NCI-H69 (cell line): ENCODE data around the gene NHS.
A peak's percentile ranks its signal among the peaks of the same experiment; 100 is the strongest.

Source experiments
- DNase-seq: peaks from one replicate; lab custom pipeline; 2025; lab: John Stamatoyannopoulos, UW

NHS gene

GRCh38 chrX:17374619-17375366, at the start of gene NHS:
Gene NHS (plus strand): TSS chrX:17375200. CDS start chrX:17375758, 558 bp downstream.
- peak; percentile 89 for DNase-seq

DNA sequence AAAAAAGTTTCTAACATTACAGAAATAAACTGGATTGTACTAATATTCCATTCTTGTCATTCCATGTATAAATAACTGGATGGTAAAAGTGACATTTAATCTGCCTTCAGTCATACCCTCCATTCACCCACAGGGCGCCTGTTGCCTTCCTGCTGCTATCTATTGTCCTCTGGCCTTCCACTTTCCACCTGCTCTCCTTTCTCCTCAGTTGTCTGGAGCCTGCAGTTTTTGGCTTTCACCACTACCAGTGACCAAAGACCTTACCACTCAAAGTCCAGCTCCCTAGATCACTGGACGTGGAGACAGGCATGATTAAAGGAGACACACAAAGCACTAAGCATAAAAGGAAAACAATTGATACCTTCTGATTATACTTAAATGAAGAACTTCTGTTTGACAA, 46.2 kb upstream of the NHS start:
- DNase-seq: peak; percentile 57

GRCh38 chrX:17336377-17336776, 38.6 kb upstream of the NHS start:
- no peak for DNase-seq

- peak; percentile 3 for DNase-seq
Measured at GRCh38 chrX:17355976-17356375, 19.0 kb upstream of the NHS start.

- peak; percentile 23 for DNase-seq
Measured at GRCh38 chrX:17359500-17359899, 15.5 kb upstream of the NHS start.

- peak; percentile 50 for DNase-seq
Measured at GRCh38 chrX:17361620-17362019, 13.4 kb upstream of the NHS start.

DNA sequence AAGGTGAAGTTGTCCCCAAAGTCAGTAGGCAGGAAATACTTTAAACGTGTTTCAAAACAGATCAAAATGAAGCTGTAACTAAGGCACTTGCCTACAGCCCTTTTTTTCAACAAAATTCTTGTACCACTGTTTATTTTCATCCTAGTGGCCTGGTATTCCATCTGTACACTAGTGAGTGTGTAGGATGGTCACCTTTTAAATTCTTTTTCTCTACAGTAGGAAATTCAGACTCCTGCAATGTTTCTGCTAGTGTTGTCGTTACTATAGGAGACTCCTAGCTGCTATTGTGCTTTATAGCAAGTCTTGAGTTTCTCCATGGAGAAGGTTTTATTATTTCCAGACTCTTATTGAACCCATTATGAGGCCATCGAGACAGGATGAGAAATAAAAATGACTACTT, 7.0 kb upstream of the NHS start:
- no peak for DNase-seq

DNA sequence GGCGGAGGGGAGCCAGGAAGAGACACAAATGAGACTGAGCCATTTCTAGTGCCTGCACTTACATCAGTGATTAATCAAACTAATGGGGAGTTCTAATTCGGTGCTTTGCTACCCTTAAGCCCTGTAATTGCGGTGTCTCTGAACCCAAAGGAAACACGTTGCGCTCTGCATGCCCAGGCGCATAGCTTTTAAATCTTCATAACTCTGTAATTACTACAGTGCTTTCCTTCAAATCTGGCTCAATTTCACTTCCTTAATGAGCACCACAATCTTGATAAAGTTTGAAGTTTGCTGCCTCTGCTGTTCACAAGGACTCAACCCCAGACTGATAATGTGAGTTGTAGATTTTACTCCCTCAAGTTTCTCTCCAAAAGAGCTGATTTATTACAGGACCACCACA, 5.7 kb upstream of the NHS start:
- peak; percentile 18 for DNase-seq

DNA sequence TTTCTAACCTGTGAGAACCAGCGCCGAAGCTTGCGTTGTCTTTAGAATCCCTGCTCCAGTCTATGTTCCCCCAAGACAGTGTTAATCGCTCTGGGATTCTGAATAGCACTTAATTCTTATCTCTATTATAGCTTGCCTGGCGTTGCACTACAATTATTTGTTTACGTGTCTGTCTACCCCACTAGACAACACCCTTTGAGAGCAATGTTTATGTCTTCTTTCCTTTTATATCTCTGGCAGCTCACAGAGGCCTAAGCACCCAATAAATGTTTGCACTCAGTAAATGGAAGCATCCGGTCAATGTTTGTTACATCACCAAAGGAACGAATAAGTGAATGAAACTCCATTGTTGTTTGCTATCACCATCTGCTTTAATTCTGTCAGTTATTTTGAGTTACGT, 4.8 kb upstream of the NHS start:
- no peak for DNase-seq

DNA sequence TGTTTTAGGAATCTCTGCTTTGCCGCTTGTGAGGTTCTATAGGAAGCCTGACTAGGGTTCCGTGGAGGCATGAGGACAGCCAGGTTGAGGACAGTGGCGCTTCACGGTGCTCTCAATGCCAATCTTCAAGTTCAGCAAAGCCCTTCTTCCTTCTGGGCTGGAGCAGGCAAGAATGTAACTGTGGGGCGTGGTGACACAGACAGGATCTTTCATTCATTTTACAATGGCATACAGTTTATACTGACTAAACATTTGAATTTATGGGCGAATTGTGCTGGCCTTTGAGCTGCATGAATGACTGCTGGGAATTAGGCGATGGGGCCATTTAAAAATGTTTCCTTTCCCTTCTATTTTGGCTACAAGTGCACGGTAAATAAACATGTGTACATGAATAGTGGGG, 2.9 kb upstream of the NHS start:
- no peak for DNase-seq

GRCh38 chrX:17373337-17373736, 1.7 kb upstream of the NHS start:
- DNase-seq: peak; percentile 2

GRCh38 chrX:17375367-17375636, 302 bp downstream of the NHS start:
- no peak for DNase-seq

- peak; percentile 63 for DNase-seq
Measured at GRCh38 chrX:17375637-17376430, 834 bp downstream of the NHS start.

GRCh38 chrX:17376431-17377077, 1.6 kb downstream of the NHS start:
- DNase-seq: peak; percentile 58

- DNase-seq: peak; percentile 88
Measured at GRCh38 chrX:17377091-17377717, 2.2 kb downstream of the NHS start.

DNA sequence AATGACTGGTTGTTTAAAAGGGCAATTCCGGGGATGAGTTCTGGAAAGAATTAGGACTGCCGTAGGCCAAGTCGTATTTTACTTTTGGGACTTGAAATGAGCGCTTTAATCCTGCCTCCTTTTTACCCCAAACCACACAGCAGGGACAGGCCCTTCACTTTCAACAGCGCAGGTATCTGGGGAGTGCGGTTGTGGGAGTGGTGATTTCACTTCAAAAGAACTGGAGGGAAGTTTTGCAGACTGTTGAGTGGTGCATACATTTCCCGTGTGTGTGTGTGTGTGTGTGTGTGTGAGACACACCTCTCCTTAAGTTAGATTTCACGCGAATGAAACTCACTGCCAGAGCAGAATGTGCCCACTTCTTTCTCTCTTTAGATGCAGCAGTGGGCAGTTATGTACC, 2.8 kb downstream of the NHS start:
- DNase-seq: peak; percentile 26

- DNase-seq: no peak
Measured at GRCh38 chrX:17380221-17380620, 5.2 kb downstream of the NHS start.

- DNase-seq: no peak
Measured at GRCh38 chrX:17390419-17390850, 15.4 kb downstream of the NHS start.

DNA sequence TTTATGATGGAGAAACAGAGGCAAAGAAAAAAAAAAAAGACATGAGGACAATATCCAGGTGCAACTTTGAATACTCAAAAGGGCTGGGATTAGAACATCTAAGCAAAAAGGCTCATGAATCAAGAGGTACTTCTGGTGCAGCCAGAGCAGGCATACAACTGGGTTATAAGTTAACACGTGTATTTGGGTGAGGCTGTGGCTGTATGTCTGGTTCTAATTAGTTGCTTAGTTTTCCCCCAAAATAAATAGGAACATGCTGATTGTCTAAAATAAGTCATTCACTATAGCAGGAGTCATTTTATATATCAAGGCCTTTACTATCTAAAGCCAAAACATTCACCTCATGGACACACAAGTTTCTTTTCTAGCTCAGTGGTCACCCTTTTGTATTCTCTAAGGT, 20.2 kb downstream of the NHS start:
- DNase-seq: no peak

GRCh38 chrX:17397074-17397473, 22.1 kb downstream of the NHS start:
- no peak for DNase-seq

GRCh38 chrX:17403189-17403691, 28.2 kb downstream of the NHS start:
- no peak for DNase-seq

GRCh38 chrX:17403972-17404371, 29.0 kb downstream of the NHS start:
- DNase-seq: no peak
